ENCODE measurements around the gene SDE2.

GRCh38 chr1:225958041-225958440 lies 41.1 kb downstream of the SDE2 start:
- TF ChIP-seq CTCF (IDR thresholded peaks at IDR 0.05) (no peak), POLR2A (IDR thresholded peaks at IDR 0.05) (no peak), POLR2AphosphoS5 (IDR thresholded peaks at IDR 0.05) (no peak)

Measured in prostate gland (tissue), 2 donors.